ENCODE measurements around the gene POTEH. TPM values are rescaled to one million over a fixed set of nuclear protein-coding genes. Genes with fewer than 3 reads are reported as not detected.
"Not testable (repeated sequence)": the region's sequence is repeated elsewhere in the genome, so short reads cannot be mapped to it uniquely, and the experiment has no call there.

The POTEH gene
- total RNA-seq, 1 donor from 2014 or later, result not detected

GRCh38 chr22:15738157-15738908 is 48.5 kb downstream of the POTEH start:
- not testable (repeated sequence) for DNase-seq

- DNase-seq, result not testable (repeated sequence)
Observed at GRCh38 chr22:15738909-15739391, 49.1 kb downstream of the POTEH start.

- DNase-seq, result not testable (repeated sequence)
Observed at GRCh38 chr22:15747636-15748323, 58.0 kb downstream of the POTEH start.

GRCh38 chr22:15749181-15749970 is 59.5 kb downstream of the POTEH start:
- not testable (repeated sequence) for DNase-seq

- DNase-seq, result not testable (repeated sequence)
Observed at GRCh38 chr22:15759443-15760097, 69.7 kb downstream of the POTEH start.

GRCh38 chr22:15760388-15761150 is 70.7 kb downstream of the POTEH start:
- DNase-seq, result not testable (repeated sequence)

GRCh38 chr22:15761151-15761777 is 71.4 kb downstream of the POTEH start:
- not testable (repeated sequence) for DNase-seq

GRCh38 chr22:15763559-15763958 is 73.7 kb downstream of the POTEH start:
- DNase-seq, result not testable (repeated sequence)

Other genes starting within 250 kb of the POTEH start
- not detected in 2 replicates for gene OR11H1, start 161.8 kb upstream of the POTEH start, total RNA-seq